Ishikawa (cell line): Measurements from ENCODE around the gene MICAL3.

ENCODE experiments used
- CEBPB ChIP-seq: IDR thresholded peaks from 2 replicates; pipeline ENCODE4 v1.6.1; 2012
- CREB1 ChIP-seq: IDR thresholded peaks from 2 replicates; pipeline ENCODE4 v1.6.1; 2012; ENCODE audit warnings: low read depth
- EGR1 ChIP-seq: IDR thresholded peaks from 2 replicates; pipeline ENCODE4 v1.6.1; 2012
- EP300 ChIP-seq: IDR thresholded peaks from 2 replicates; pipeline ENCODE4 v1.6.1; 2012; ENCODE audit warnings: borderline replicate concordance
- FOXM1 ChIP-seq: IDR thresholded peaks from 2 replicates; pipeline ENCODE4 v1.6.1; 2012; ENCODE audit warnings: low read depth, borderline replicate concordance
- MAX ChIP-seq: IDR thresholded peaks from 2 replicates; pipeline ENCODE4 v1.6.1; 2012
- NFIC ChIP-seq: IDR thresholded peaks from 2 replicates; pipeline ENCODE4 v1.6.1; 2012
- RAD21 ChIP-seq: IDR thresholded peaks from 2 replicates; pipeline ENCODE4 v1.6.1; 2012; ENCODE audit warnings: low read depth
- REST ChIP-seq: IDR thresholded peaks from 2 replicates; pipeline ENCODE4 v1.6.1; 2012; ENCODE audit warnings: low read depth, mild to moderate bottlenecking
- TAF1 ChIP-seq: IDR thresholded peaks from 2 replicates; pipeline ENCODE4 v1.6.1; 2012; ENCODE audit warnings: low read depth, mild to moderate bottlenecking
- TCF12 ChIP-seq: IDR thresholded peaks from 2 replicates; pipeline ENCODE4 v1.6.1; 2012; ENCODE audit warnings: low read depth
- TEAD4 ChIP-seq: IDR thresholded peaks from 2 replicates; pipeline ENCODE4 v1.6.1; 2012
- USF1 ChIP-seq: IDR thresholded peaks from 2 replicates; pipeline ENCODE4 v1.6.1; 2012
- YY1 ChIP-seq: IDR thresholded peaks from 2 replicates; pipeline ENCODE4 v1.6.1; 2012; ENCODE audit warnings: low read depth
- ZBTB7A ChIP-seq: IDR thresholded peaks from 2 replicates; pipeline ENCODE4 v1.6.1; 2012; ENCODE audit warnings: low read depth

MICAL3 gene

GRCh38 chr22:17990942-17991341 is 33.4 kb downstream of the MICAL3 start:
- no peak for TF ChIP-seq MAX
- TF ChIP-seq YY1 = no peak
- no peak for TF ChIP-seq NFIC

- no peak for TF ChIP-seq YY1
- TF ChIP-seq REST = no peak
- TF ChIP-seq EGR1 = no peak
- no peak for TF ChIP-seq EP300
- no peak for TF ChIP-seq TAF1
- no peak for TF ChIP-seq ZBTB7A
- TF ChIP-seq TEAD4 = no peak
- no peak for TF ChIP-seq FOXM1
- TF ChIP-seq CREB1 = no peak
- no peak for TF ChIP-seq RAD21
- no peak for TF ChIP-seq USF1
- TF ChIP-seq MAX = no peak
- no peak for TF ChIP-seq NFIC
- no peak for TF ChIP-seq CEBPB
- TF ChIP-seq TCF12 = no peak
These were observed 34.2 kb downstream of the MICAL3 start for GRCh38 chr22:17990147-17990546.

- TF ChIP-seq TCF12 (no peak), CREB1 (no peak), USF1 (no peak), NFIC (no peak), CEBPB (no peak), REST (no peak)
These were observed 35.4 kb downstream of the MICAL3 start for GRCh38 chr22:17988800-17989513.

GRCh38 chr22:17985606-17986005 is 38.8 kb downstream of the MICAL3 start:
- TF ChIP-seq FOXM1 (no peak), TAF1 (no peak), REST (no peak), CEBPB (no peak), TCF12 (no peak), YY1 (no peak), EP300 (no peak), ZBTB7A (no peak), USF1 (no peak), TEAD4 (no peak), CREB1 (no peak), NFIC (no peak), RAD21 (no peak)
